NB4 (cell line): Measurements from ENCODE around the gene INO80D.

ENCODE experiments used
- DNase-seq: peaks from one replicate; pipeline ENCODE4 v3.0.0; 2010; ENCODE audit warnings: low read depth
- H3K4me3 ChIP-seq: one replicate; pipeline ENCODE4 v1.5.1; 2011; ENCODE audit warnings: mild to moderate bottlenecking, low read depth, low read length, moderate library complexity
- MAX ChIP-seq: IDR thresholded peaks from 2 replicates; pipeline ENCODE4 v1.6.1; 2011; ENCODE audit warnings: low read depth, low read length
- MYC ChIP-seq: IDR thresholded peaks from 2 replicates; pipeline ENCODE4 v1.6.1; 2011; ENCODE audit warnings: low read depth, low read length
- POLR2A ChIP-seq: IDR thresholded peaks from 2 replicates; pipeline ENCODE4 v1.6.1; 2011; ENCODE audit warnings: mild to moderate bottlenecking; ENCODE audit not compliant: insufficient read length; ENCODE audit errors: extremely low read depth
- TF ChIP-seq, protein P1 (sequence below): IDR thresholded peaks from one replicate; pipeline ENCODE4 v1.5.1; 2012; ENCODE audit warnings: low read depth, low read length

INO80D gene

GRCh38 chr2:206064077-206064476, 21.9 kb downstream of the INO80D start:
- peak; percentile 68 for DNase-seq
- no peak overlapping the region for H3K4me3 ChIP-seq
- TF ChIP-seq MAX (no peak), MYC (no peak), POLR2A (no peak)
- TF ChIP-seq, protein P1, sequence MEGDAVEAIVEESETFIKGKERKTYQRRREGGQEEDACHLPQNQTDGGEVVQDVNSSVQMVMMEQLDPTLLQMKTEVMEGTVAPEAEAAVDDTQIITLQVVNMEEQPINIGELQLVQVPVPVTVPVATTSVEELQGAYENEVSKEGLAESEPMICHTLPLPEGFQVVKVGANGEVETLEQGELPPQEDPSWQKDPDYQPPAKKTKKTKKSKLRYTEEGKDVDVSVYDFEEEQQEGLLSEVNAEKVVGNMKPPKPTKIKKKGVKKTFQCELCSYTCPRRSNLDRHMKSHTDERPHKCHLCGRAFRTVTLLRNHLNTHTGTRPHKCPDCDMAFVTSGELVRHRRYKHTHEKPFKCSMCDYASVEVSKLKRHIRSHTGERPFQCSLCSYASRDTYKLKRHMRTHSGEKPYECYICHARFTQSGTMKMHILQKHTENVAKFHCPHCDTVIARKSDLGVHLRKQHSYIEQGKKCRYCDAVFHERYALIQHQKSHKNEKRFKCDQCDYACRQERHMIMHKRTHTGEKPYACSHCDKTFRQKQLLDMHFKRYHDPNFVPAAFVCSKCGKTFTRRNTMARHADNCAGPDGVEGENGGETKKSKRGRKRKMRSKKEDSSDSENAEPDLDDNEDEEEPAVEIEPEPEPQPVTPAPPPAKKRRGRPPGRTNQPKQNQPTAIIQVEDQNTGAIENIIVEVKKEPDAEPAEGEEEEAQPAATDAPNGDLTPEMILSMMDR: no peak

DNA sequence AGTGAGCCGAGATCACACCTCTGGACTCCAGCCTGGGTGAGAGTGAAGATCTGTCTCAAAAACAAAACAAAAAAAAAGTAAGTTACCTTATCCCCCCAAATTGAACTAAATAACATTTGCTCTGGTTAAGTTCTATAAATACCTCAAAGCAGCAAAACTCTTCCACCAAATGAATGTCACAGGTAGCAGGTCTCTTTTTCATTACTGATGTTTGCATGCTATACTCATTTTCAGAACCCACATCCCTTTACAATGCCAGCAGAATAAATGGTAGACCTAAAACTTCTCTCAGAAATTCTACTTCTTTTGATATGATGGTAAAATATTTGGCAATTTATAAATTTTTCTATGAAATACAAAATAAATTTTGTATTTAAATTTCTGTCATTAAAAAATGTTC, 22.3 kb downstream of the INO80D start:
- no peak for TF ChIP-seq MYC
- TF ChIP-seq MAX: no peak
- TF ChIP-seq, protein P1: no peak
- no peak for TF ChIP-seq POLR2A
- no peak overlapping the region for H3K4me3 ChIP-seq
- no peak for DNase-seq

GRCh38 chr2:206062724-206063123, 23.2 kb downstream of the INO80D start:
- DNase-seq: peak; percentile 24

GRCh38 chr2:206056286-206056685, 29.7 kb downstream of the INO80D start:
- DNase-seq: no peak
- TF ChIP-seq MAX (no peak), MYC (no peak), POLR2A (no peak)
- TF ChIP-seq, protein P1: no peak

More at GRCh38 chr2:206062724-206063123, 23.2 kb downstream of the INO80D start:
- TF ChIP-seq MYC (no peak), MAX (no peak), POLR2A (no peak)
- TF ChIP-seq, protein P1: no peak
- H3K4me3 ChIP-seq: no peak overlapping the region

GRCh38 chr2:206054952-206055351, 31.0 kb downstream of the INO80D start:
- H3K4me3 ChIP-seq: no peak overlapping the region
- no peak for DNase-seq
- no peak for TF ChIP-seq MAX
- no peak for TF ChIP-seq MYC

More at GRCh38 chr2:206056286-206056685, 29.7 kb downstream of the INO80D start:
- H3K4me3 ChIP-seq: no peak overlapping the region

- TF ChIP-seq POLR2A (no peak), MYC (0 out of 2 replicates have a peak, but pooled peaks have one; percentile 33), MAX (peak; percentile 76)
- TF ChIP-seq, protein P1: no peak
- no peak for DNase-seq
- no peak overlapping the region for H3K4me3 ChIP-seq
Observed at GRCh38 chr2:206051912-206052311, 34.1 kb downstream of the INO80D start.
